ENCODE data around the gene CRIM1.

- no peak for TF ChIP-seq EZH2phosphoT487 (IDR thresholded peaks at IDR 0.05; ENCODE audit: borderline replicate concordance)
- no peak for TF ChIP-seq CTCF (conservative IDR thresholded peaks at IDR 0.05; ENCODE audit: low read length)
Observed at GRCh38 chr2:36374585-36374984, 19.0 kb downstream of the CRIM1 start.

All from Loucy (cell line).